ENCODE results near the gene ACP6. TPM values are rescaled to one million over a fixed set of nuclear protein-coding genes. Genes with fewer than 3 reads are reported as not detected.

ACP6 gene
- polyA plus RNA-seq, 3 donors: 2.0 to 4.1 (median 2.1) TPM

GRCh38 chr1:147600119-147601111, 69.9 kb downstream of the ACP6 start:
- TF ChIP-seq, protein P1, sequence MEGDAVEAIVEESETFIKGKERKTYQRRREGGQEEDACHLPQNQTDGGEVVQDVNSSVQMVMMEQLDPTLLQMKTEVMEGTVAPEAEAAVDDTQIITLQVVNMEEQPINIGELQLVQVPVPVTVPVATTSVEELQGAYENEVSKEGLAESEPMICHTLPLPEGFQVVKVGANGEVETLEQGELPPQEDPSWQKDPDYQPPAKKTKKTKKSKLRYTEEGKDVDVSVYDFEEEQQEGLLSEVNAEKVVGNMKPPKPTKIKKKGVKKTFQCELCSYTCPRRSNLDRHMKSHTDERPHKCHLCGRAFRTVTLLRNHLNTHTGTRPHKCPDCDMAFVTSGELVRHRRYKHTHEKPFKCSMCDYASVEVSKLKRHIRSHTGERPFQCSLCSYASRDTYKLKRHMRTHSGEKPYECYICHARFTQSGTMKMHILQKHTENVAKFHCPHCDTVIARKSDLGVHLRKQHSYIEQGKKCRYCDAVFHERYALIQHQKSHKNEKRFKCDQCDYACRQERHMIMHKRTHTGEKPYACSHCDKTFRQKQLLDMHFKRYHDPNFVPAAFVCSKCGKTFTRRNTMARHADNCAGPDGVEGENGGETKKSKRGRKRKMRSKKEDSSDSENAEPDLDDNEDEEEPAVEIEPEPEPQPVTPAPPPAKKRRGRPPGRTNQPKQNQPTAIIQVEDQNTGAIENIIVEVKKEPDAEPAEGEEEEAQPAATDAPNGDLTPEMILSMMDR (IDR thresholded peaks at IDR 0.05): no peak
- H3K9me3 Mint-ChIP-seq: peaks cover 0 to 10% (median 0%) of the 10 kb centered on the region in 7 donors
- intact Hi-C loops (cut with micrococcal nuclease): no loop called here
- Histone ChIP-seq H3K79me2 (ENCODE audit: insufficient read depth, low read length) (no peaks in the 10 kb centered on the region), H3K4me2 (replicated peaks; ENCODE audit: extremely low read depth, low read length, poor library complexity, severe bottlenecking) (peak overlapping the region; percentile 89), H3K27me3 (ENCODE audit: control insufficient read depth in 2 of 2, insufficient read depth in 2 of 2, low read length in 2 of 2) (peaks cover 33 to 52% of the 10 kb centered on the region in 2 donors), H3K9ac (ENCODE audit: insufficient read depth, low read length, poor library complexity, severe bottlenecking) (peak overlapping the region; percentile 30), H3K4me3 (replicated peaks in 1 of 3; ENCODE audit: low read depth in 2 of 3, low read length in 3 of 3) (peak overlapping the region; percentile 46 to 85 (median 49)), H2AFZ (ENCODE audit: insufficient read depth, low read depth, low read length, poor library complexity, severe bottlenecking) (peak overlapping the region; percentile 83), H3K27ac (ENCODE audit: low read depth in 1 of 2, low read length in 2 of 2) (peak overlapping the region in 1 of 2 donors; percentile 33), H4K20me1 (ENCODE audit: insufficient read depth, low read length) (no peaks in the 10 kb centered on the region), H3K36me3 (replicated peaks in 1 of 2; ENCODE audit: control insufficient read depth in 1 of 2, insufficient read depth in 2 of 2, low read length in 2 of 2) (no peaks in the 10 kb centered on the region), H3K9me3 (replicated peaks in 1 of 2; ENCODE audit: control insufficient read depth in 1 of 2, insufficient read depth in 1 of 2, low read length in 2 of 2) (peaks cover 0 to 6% of the 10 kb centered on the region in 2 donors), H3K4me1 (ENCODE audit: control insufficient read depth in 1 of 2, insufficient read depth in 2 of 2, low read length in 2 of 2) (peaks cover 15 to 17% of the 10 kb centered on the region in 2 donors)
- H3K4me1 Mint-ChIP-seq: peaks cover 18% of the 10 kb centered on the region
- WGBS (ENCODE audit: insufficient coverage): 1% methylated on average over 27 of the region's 42 CpGs
- H3K27ac Mint-ChIP-seq: peak overlapping the region in 5 of 7 donors; percentile 57 to 85 (median 69)
- DNase-seq: peak; percentile 39 to 84 (median 68)
- H3K36me3 Mint-ChIP-seq: no peaks in the 10 kb centered on the region
- H3K4me3 Mint-ChIP-seq: peak overlapping the region; percentile 84 to 88
- H3K27me3 Mint-ChIP-seq (ENCODE audit: low read depth in 3 of 3): peaks cover 22 to 47% (median 37%) of the 10 kb centered on the region in 3 donors

GRCh38 chr1:147599362-147600118, 70.8 kb downstream of the ACP6 start:
- no peaks in the 10 kb centered on the region for H4K20me1 ChIP-seq (ENCODE audit: insufficient read depth, low read length)
- Mint-ChIP-seq H3K4me1 (peaks cover 18% of the 10 kb centered on the region), H3K36me3 (no peaks in the 10 kb centered on the region), H3K27ac (peak overlapping the region in 3 of 7 donors; percentile 37 to 59 (median 54)), H3K4me3 (peak overlapping the region; percentile 84 to 94), H3K9me3 (peaks cover 0 to 10% (median 0%) of the 10 kb centered on the region in 7 donors), H3K27me3 (ENCODE audit: low read depth in 3 of 3) (peaks cover 22 to 47% (median 36%) of the 10 kb centered on the region in 3 donors)
- H3K9me3 ChIP-seq (replicated peaks in 1 of 2; ENCODE audit: control insufficient read depth in 1 of 2, insufficient read depth in 1 of 2, low read length in 2 of 2): peaks cover 0 to 6% of the 10 kb centered on the region in 2 donors
- no peaks in the 10 kb centered on the region for H3K79me2 ChIP-seq (ENCODE audit: insufficient read depth, low read length)
- TF ChIP-seq, protein P1 (IDR thresholded peaks at IDR 0.05): no peak
- H3K4me2 ChIP-seq (replicated peaks; ENCODE audit: extremely low read depth, low read length, poor library complexity, severe bottlenecking): peak overlapping the region; percentile 89
- H3K27me3 ChIP-seq (ENCODE audit: control insufficient read depth in 2 of 2, insufficient read depth in 2 of 2, low read length in 2 of 2): peaks cover 41 to 60% of the 10 kb centered on the region in 2 donors
- intact Hi-C loops (cut with micrococcal nuclease): no loop called here
- peak overlapping the region; percentile 30 for H3K9ac ChIP-seq (ENCODE audit: insufficient read depth, low read length, poor library complexity, severe bottlenecking)
- DNase-seq: peak; percentile 78 to 91 (median 78)
- 0% methylated on average over 45 of the region's 80 CpGs for WGBS (ENCODE audit: insufficient coverage)
- H3K36me3 ChIP-seq (replicated peaks in 1 of 2; ENCODE audit: control insufficient read depth in 1 of 2, insufficient read depth in 2 of 2, low read length in 2 of 2): no peaks in the 10 kb centered on the region
- peaks cover 15 to 17% of the 10 kb centered on the region in 2 donors for H3K4me1 ChIP-seq (ENCODE audit: control insufficient read depth in 1 of 2, insufficient read depth in 2 of 2, low read length in 2 of 2)
- peak overlapping the region; percentile 83 for H2AFZ ChIP-seq (ENCODE audit: insufficient read depth, low read depth, low read length, poor library complexity, severe bottlenecking)
- H3K4me3 ChIP-seq (replicated peaks in 1 of 3; ENCODE audit: low read depth in 2 of 3, low read length in 3 of 3): peak overlapping the region; percentile 49 to 85 (median 80)
- peak overlapping the region in 1 of 2 donors; percentile 60 for H3K27ac ChIP-seq (ENCODE audit: low read depth in 1 of 2, low read length in 2 of 2)
